GM23338 (cell line): ENCODE measurements around the gene SLC35D1. TPM values are rescaled to one million over a fixed set of nuclear protein-coding genes. Genes with fewer than 3 reads are reported as not detected.

ENCODE experiments used
- ATAC-seq: fragments of 200-7000 bp; cut with Tn5 transposase; 3 replicates; pipeline ENCODE4 v1.9.1; 2020
- DNase-seq: peaks from one replicate; pipeline ENCODE4 v3.0.0-alpha.2; 2015; ENCODE audit warnings: low spot score
- H2AFZ ChIP-seq: fragments of 200-600 bp; sonication (generic); 2 replicates; pipeline ENCODE4 v1.8.0; 2016; ENCODE audit warnings: antibody characterized with exemption, mild to moderate bottlenecking, moderate library complexity
- H3F3A ChIP-seq: fragments of 200-600 bp; sonication (generic); replicated peaks from 2 replicates; pipeline ENCODE4 v1.8.0; 2017; ENCODE audit warnings: antibody characterized with exemption, mixed run types, low read depth
- H3K27ac ChIP-seq: fragments of 200-600 bp; sonication (generic); 2 replicates; pipeline ENCODE4 v1.6.1; 2016; ENCODE audit warnings: low read depth
- H3K27me3 ChIP-seq: fragments of 200-600 bp; sonication (generic); 2 replicates; pipeline ENCODE4 v1.8.0; 2016; ENCODE audit warnings: mild to moderate bottlenecking, mixed run types, moderate library complexity; ENCODE audit not compliant: insufficient read depth
- H3K36me3 ChIP-seq: fragments of 200-600 bp; sonication (generic); 2 replicates; pipeline ENCODE4 v1.8.0; 2016; ENCODE audit warnings: mild to moderate bottlenecking; ENCODE audit not compliant: insufficient read depth
- H3K4me1 ChIP-seq: fragments of 200-600 bp; sonication (generic); 2 replicates; pipeline ENCODE4 v1.8.0; 2016; ENCODE audit warnings: mild to moderate bottlenecking, moderate library complexity; ENCODE audit not compliant: insufficient read depth
- H3K4me2 ChIP-seq: fragments of 200-600 bp; sonication (generic); 2 replicates; pipeline ENCODE4 v1.7.1; 2017; ENCODE audit warnings: mixed run types
- H3K4me3 ChIP-seq: fragments of 200-600 bp; sonication (generic); 2 replicates; pipeline ENCODE4 v1.6.1; 2016; ENCODE audit warnings: mixed run types
- H3K79me2 ChIP-seq: fragments of 200-600 bp; sonication (generic); replicated peaks from 2 replicates; pipeline ENCODE4 v1.8.0; 2017; ENCODE audit warnings: mild to moderate bottlenecking; ENCODE audit not compliant: insufficient read depth
- H3K9me2 ChIP-seq: fragments of 200-600 bp; sonication (generic); 2 replicates; pipeline ENCODE4 v1.8.0; 2017; ENCODE audit not compliant: insufficient read depth
- H4K20me1 ChIP-seq: fragments of 200-600 bp; sonication (generic); replicated peaks from 2 replicates; pipeline ENCODE4 v1.8.0; 2017; ENCODE audit warnings: mild to moderate bottlenecking; ENCODE audit not compliant: insufficient read depth
- H3K27ac Mint-ChIP-seq: 2 replicates; pipeline ENCODE4 v1.8.0; 2020; ENCODE audit warnings: inconsistent platforms, mild to moderate bottlenecking, moderate library complexity, mixed read lengths
- H3K27me3 Mint-ChIP-seq: 3 replicates; pipeline ENCODE4 v1.8.0; 2022; ENCODE audit warnings: low read depth, mild to moderate bottlenecking, moderate library complexity, mixed read lengths, inconsistent platforms; ENCODE audit not compliant: insufficient read depth, poor library complexity
- H3K36me3 Mint-ChIP-seq: 3 replicates; pipeline ENCODE4 v1.8.0; 2021; ENCODE audit warnings: low read depth, mild to moderate bottlenecking, inconsistent platforms, moderate library complexity, mixed read lengths
- H3K4me1 Mint-ChIP-seq: 3 replicates; pipeline ENCODE4 v1.8.0; 2020; ENCODE audit warnings: mild to moderate bottlenecking, inconsistent platforms, mixed read lengths
- H3K4me3 Mint-ChIP-seq: 3 replicates; pipeline ENCODE4 v1.8.0; 2021; ENCODE audit warnings: moderate library complexity, mild to moderate bottlenecking, inconsistent platforms, mixed read lengths
- H3K9me3 Mint-ChIP-seq: 3 replicates; pipeline ENCODE4 v1.8.0; 2020; ENCODE audit warnings: moderate library complexity, mild to moderate bottlenecking, inconsistent platforms, mixed read lengths
- CREB1 ChIP-seq: fragments of 250-450 bp; sonication (Bioruptor Pico); IDR thresholded peaks from 2 replicates; pipeline ENCODE4 v1.5.0; 2020; ENCODE audit warnings: low read depth, mild to moderate bottlenecking, moderate library complexity
- CTCF ChIP-seq, 2 experiments: fragments of 200-600 bp in 1 of 2; sonication (generic) in 1 of 2; conservative IDR thresholded peaks; 2 replicates each; pipeline versions ENCODE4 v1.5.1 to v1.6.1; 2016 to 2017; ENCODE audit warnings: antibody characterized with exemption in 2 of 2, low read depth in 2 of 2, mild to moderate bottlenecking in 2 of 2, moderate library complexity in 1 of 2
- ETS1 ChIP-seq: IDR thresholded peaks from 2 replicates; pipeline ENCODE4 v1.6.1; 2016; ENCODE audit warnings: antibody characterized with exemption
- EZH2 ChIP-seq: fragments of 200-600 bp; sonication (generic); IDR thresholded peaks from one replicate; pipeline ENCODE4 v1.8.0; 2017; ENCODE audit warnings: antibody characterized with exemption, mild to moderate bottlenecking, low read depth; ENCODE audit not compliant: unreplicated experiment
- EZH2phosphoT487 ChIP-seq: fragments of 200-600 bp; sonication (generic); IDR thresholded peaks from one replicate; pipeline ENCODE4 v1.8.1; 2018; ENCODE audit warnings: antibody characterized with exemption; ENCODE audit not compliant: unreplicated experiment
- NANOG ChIP-seq: IDR thresholded peaks from 2 replicates; pipeline ENCODE4 v1.6.1; 2016; ENCODE audit warnings: antibody characterized with exemption, borderline replicate concordance
- POLR2AphosphoS5 ChIP-seq: IDR thresholded peaks from 2 replicates; pipeline ENCODE4 v1.6.1; 2016; ENCODE audit warnings: antibody characterized with exemption, low read depth
- REST ChIP-seq: IDR thresholded peaks from one replicate; pipeline ENCODE4 v1.6.1; 2018; ENCODE audit warnings: antibody characterized with exemption; ENCODE audit not compliant: unreplicated experiment
- STAT1 ChIP-seq: IDR thresholded peaks from one replicate; pipeline ENCODE4 v1.6.1; 2016; ENCODE audit warnings: antibody characterized with exemption; ENCODE audit not compliant: unreplicated experiment
- ZNF114 ChIP-seq: fragments of 250-450 bp; sonication (Bioruptor Pico); IDR thresholded peaks from 2 replicates; pipeline ENCODE4 v1.5.0; 2020; ENCODE audit warnings: mild to moderate bottlenecking, moderate library complexity
- ZNF331 ChIP-seq: fragments of 250-450 bp; sonication (Bioruptor Pico); IDR thresholded peaks from 2 replicates; pipeline ENCODE4 v1.5.0; 2020; ENCODE audit warnings: low read depth, mild to moderate bottlenecking, moderate library complexity
- polyA plus RNA-seq: library from polyadenylated mRNA; unstranded; fragments of >200 nt; fragmentation: Nextera tagmentation; extraction: Ambion mirVana; gene quantifications from 2 replicates; pipeline ENCODE4 v1.2.1, GENCODE V29; 2016
- total RNA-seq: library from RNA; depleted of rRNA; stranded (reverse); fragments of >200 nt; shearing (Covaris generic); gene quantifications from 2 replicates; pipeline ENCODE4 v1.2.3, GENCODE V29; 2014

The SLC35D1 gene
- total and polyA plus RNA-seq, 2 experiments from 2014 or later: 0.68 to 2.8 TPM

GRCh38 chr1:66978201-66978600 lies 75.7 kb downstream of the SLC35D1 start (continued):
- no peak for TF ChIP-seq REST

DNA sequence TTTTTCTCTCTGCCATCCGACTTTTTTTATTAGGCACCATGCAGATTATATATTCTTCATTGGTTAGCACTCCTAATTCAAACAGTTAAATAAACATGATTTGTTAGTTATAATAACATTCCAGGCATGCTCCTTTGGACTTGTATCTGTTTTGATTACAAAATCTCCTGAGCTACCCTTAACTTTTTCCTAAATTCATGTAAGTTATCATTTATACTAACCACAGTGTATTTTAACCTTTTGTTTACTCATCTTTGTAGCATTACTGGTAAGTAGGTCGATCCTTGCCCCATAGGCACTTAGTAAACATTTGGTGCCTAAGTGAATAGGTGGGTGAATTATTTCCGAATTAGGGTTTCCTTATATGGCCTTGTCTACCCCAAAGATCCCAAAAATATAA lies 85.4 kb downstream of the SLC35D1 start:
- H3K36me3 Mint-ChIP-seq: peaks cover 56% of the 10 kb centered on the region
- H3K4me1 Mint-ChIP-seq: no peaks in the 10 kb centered on the region
- H3F3A ChIP-seq: no peaks in the 10 kb centered on the region
- no peak for TF ChIP-seq CTCF (conservative IDR thresholded peaks at IDR 0.05; ENCODE audit: low read depth in 2 of 2)
- no peak for TF ChIP-seq NANOG
- TF ChIP-seq EZH2phosphoT487: no peak
- TF ChIP-seq ETS1: no peak
- TF ChIP-seq ZNF331 (CRISPR knock-in tag): no peak
- no peak for TF ChIP-seq POLR2AphosphoS5
- no peak for TF ChIP-seq STAT1
- no peak for TF ChIP-seq CREB1
- no peak for TF ChIP-seq ZNF114 (CRISPR knock-in tag)
- no peak for TF ChIP-seq EZH2
- TF ChIP-seq REST: no peak

More for the DNA sequence above, 85.4 kb downstream of the SLC35D1 start:
- Mint-ChIP-seq H3K4me3 (no peak overlapping the region), H3K27me3 (no peaks in the 10 kb centered on the region), H3K9me3 (no peaks in the 10 kb centered on the region; the same call in 2 of the 3 replicates), H3K27ac (no peak overlapping the region)
- no peak for DNase-seq
- no peak for ATAC-seq
- H3K4me2 ChIP-seq: no peak overlapping the region
- 0 out of 2 replicates have a peak, but pooled peaks cover 11% of the 10 kb centered on the region for H3K79me2 ChIP-seq
- H3K36me3 ChIP-seq: peaks cover 30% of the 10 kb centered on the region
- H2AFZ ChIP-seq: no peak overlapping the region
- no peaks in the 10 kb centered on the region for H3K4me1 ChIP-seq
- no peak overlapping the region for H3K27ac ChIP-seq
- H3K4me3 ChIP-seq: no peak overlapping the region
- H3K9me2 ChIP-seq: no peaks in the 10 kb centered on the region
- H4K20me1 ChIP-seq: peaks cover 4% of the 10 kb centered on the region
- no peaks in the 10 kb centered on the region for H3K27me3 ChIP-seq
